ENCODE data around the gene STAT6. TPM values are rescaled to one million over a fixed set of nuclear protein-coding genes. Genes with fewer than 3 reads are reported as not detected.

Gene STAT6
- total and polyA plus RNA-seq, 2 of the 8 experiments (the other 6 are each of a cell fraction or from before 2014, with no cell fraction given) = 32.9 to 38.7 TPM

- POLR2A ChIA-PET (ENCODE audit: partially characterized antibody) = interaction anchor here (2.5 kb wide), 1 partner anchor 48 kb away, joined by 7 read pairs; the partner anchor contains the start of gene STAT6
- H2BK12ac ChIP-seq (ENCODE audit: low read depth, low read length) = no peak overlapping the region
- no peaks in the 10 kb centered on the region for H3K4me1 ChIP-seq (replicated peaks in 1 of 4; ENCODE audit: control insufficient read depth in 3 of 4, insufficient read depth in 4 of 4, low read length in 3 of 4)
- DNase-seq (ENCODE audit: low read depth in 1 of 2, low spot score in 2 of 2) = no peak
- H3K18ac ChIP-seq (ENCODE audit: extremely low read depth, low read length) = no peak overlapping the region
- TF ChIP-seq USF2 (IDR thresholded peaks at IDR 0.05; ENCODE audit: low read length) (no peak), TBP (IDR thresholded peaks at IDR 0.05; ENCODE audit: low read depth, low read length) (no peak), KDM4A (IDR thresholded peaks at IDR 0.05; ENCODE audit: low read depth, low read length, severe bottlenecking) (no peak), ASH2L (IDR thresholded peaks at IDR 0.05; ENCODE audit: low read length) (no peak), SP1 (IDR thresholded peaks at IDR 0.05; ENCODE audit: low read depth, low read length) (no peak), CEBPB (IDR thresholded peaks at IDR 0.05; ENCODE audit: low read depth, low read length) (no peak), SUZ12 (IDR thresholded peaks at IDR 0.05; ENCODE audit: low read length) (no peak)
- H2BK120ac ChIP-seq (replicated peaks; ENCODE audit: low read depth, low read length) = no peak overlapping the region
- no peak overlapping the region for H3K9ac ChIP-seq (replicated peaks in 1 of 4; ENCODE audit: extremely low read depth in 1 of 4, low read depth in 3 of 4, low read length in 3 of 4)
- H3K4ac ChIP-seq (replicated peaks; ENCODE audit: insufficient read length, low read depth, low read length) = no peak overlapping the region
- H2BK20ac ChIP-seq (ENCODE audit: low read length) = no peak overlapping the region
- H2BK15ac ChIP-seq (ENCODE audit: low read length) = no peak overlapping the region
- no peaks in the 10 kb centered on the region for H3K27me3 ChIP-seq (replicated peaks in 1 of 4; ENCODE audit: control insufficient read depth in 3 of 4, extremely low read depth in 1 of 4, insufficient read depth in 3 of 4, low read length in 3 of 4)
- H3K14ac ChIP-seq (ENCODE audit: insufficient read length) = no peak overlapping the region
- H2AK5ac ChIP-seq (ENCODE audit: low read depth, low read length) = no peak overlapping the region
- no peak overlapping the region for H4K8ac ChIP-seq (ENCODE audit: extremely low read depth, insufficient read depth, low read length)
- H3K27ac ChIP-seq (ENCODE audit: low read depth, low read length) = no peak overlapping the region
- no peaks in the 10 kb centered on the region for H3K9me3 ChIP-seq (ENCODE audit: insufficient read depth in 2 of 2, low read depth in 1 of 2, low read length in 1 of 2)
- no peak overlapping the region for H3K4me3 ChIP-seq (ENCODE audit: extremely low read depth in 1 of 4, insufficient read depth in 2 of 4, low read depth in 3 of 4, low read length in 4 of 4)
- peaks cover 15 to 71% (median 50%) of the 10 kb centered on the region in 4 experiments for H3K36me3 ChIP-seq (ENCODE audit: control insufficient read depth in 2 of 4, insufficient read depth in 4 of 4, low read length in 3 of 4)
- no peak overlapping the region for H2AFZ ChIP-seq (ENCODE audit: low read length)
- H4K20me1 ChIP-seq (replicated peaks in 1 of 2; ENCODE audit: control insufficient read depth in 1 of 2, insufficient read depth in 2 of 2, low read length in 2 of 2) = no peaks in the 10 kb centered on the region
- H3K4me2 ChIP-seq (ENCODE audit: insufficient read depth in 1 of 2, low read depth in 2 of 2, low read length in 2 of 2) = no peak overlapping the region
- FAIRE-seq = no peak
- H4K5ac ChIP-seq (ENCODE audit: insufficient read length, low read depth, low read length) = no peak overlapping the region
- CTCF ChIA-PET (ENCODE audit: partially characterized antibody) = interaction anchor here (1.9 to 8.1 kb wide), 9 partner anchors 15 to 60 kb away, joined by 5 to 77 read pairs (median 25); partner anchors contain the start of genes MYO1A, STAT6, TAC3 and ZBTB39
- H3K79me1 ChIP-seq (ENCODE audit: low read depth, low read length) = no peaks in the 10 kb centered on the region
- H3K79me2 ChIP-seq (ENCODE audit: control insufficient read depth in 1 of 2, insufficient read depth in 2 of 2, low read length in 2 of 2) = no peaks in the 10 kb centered on the region; a peak in 1 of 4 replicates
- H4K91ac ChIP-seq (replicated peaks; ENCODE audit: insufficient read length, low read length) = no peak overlapping the region
- H3K23ac ChIP-seq (ENCODE audit: insufficient read length) = no peak overlapping the region
- no peak overlapping the region for H2BK5ac ChIP-seq (ENCODE audit: low read depth, low read length)
- no peak overlapping the region for H3K56ac ChIP-seq (replicated peaks; ENCODE audit: insufficient read length, low read depth, low read length)
- no peaks in the 10 kb centered on the region; the same call in 1 of the 2 replicates for H3K23me2 ChIP-seq (ENCODE audit: low read depth, low read length)
- 93% methylated on average over 5 of the region's 5 CpGs; no CpG with 5 or more reads in 1 of the 2 experiments for WGBS, 2 experiments (ENCODE audit: extremely low coverage in 1 of 2, insufficient coverage in 1 of 2, insufficient read length in 1 of 2, insufficient replicate concordance in 2 of 2, low coverage in 1 of 2, low lambda C conversion rate in 2 of 2, missing lambda C conversion rate in 1 of 2)
These were observed 47.0 kb downstream of the STAT6 start for GRCh38 chr12:57063991-57064685.

All from H1 (cell line).